ENCODE measurements around the gene ZNF683. TPM values are rescaled to one million over a fixed set of nuclear protein-coding genes. Genes with fewer than 3 reads are reported as not detected.

ZNF683 gene
- total and polyA plus RNA-seq, 2 of the 4 experiments (the other 2 are of a cell fraction) = not detected

- CTCF ChIA-PET = no interaction called here
Measured at GRCh38 chr1:26401891-26402290, 29.3 kb upstream of the ZNF683 start.

More at GRCh38 chr1:26401891-26402290, 29.3 kb upstream of the ZNF683 start:
- Histone ChIP-seq H4K20me1 (ENCODE audit: insufficient read depth, low read length) (no peaks in the 10 kb centered on the region), H3K23ac (ENCODE audit: low read depth, low read length) (no peak overlapping the region), H3K4me3 (ENCODE audit: insufficient read depth, low read depth, low read length) (no peak overlapping the region), H3K9me3 (ENCODE audit: control insufficient read depth, insufficient read depth, low read length) (no peaks in the 10 kb centered on the region), H2AK5ac (ENCODE audit: low read depth, low read length) (no peak overlapping the region), H3K4me2 (ENCODE audit: low read depth, low read length) (no peak overlapping the region), H3K36me3 (ENCODE audit: control insufficient read depth, insufficient read depth, low read length) (no peaks in the 10 kb centered on the region), H4K8ac (ENCODE audit: low read depth in 2 of 2, low read length in 2 of 2) (no peak overlapping the region), H2BK20ac (ENCODE audit: low read depth, low read length) (no peak overlapping the region), H3K4ac (ENCODE audit: low read depth, low read length) (no peak overlapping the region), H3K27me3 (ENCODE audit: control insufficient read depth, insufficient read depth, low read length) (peaks cover 1% of the 10 kb centered on the region; the same call in 1 of the 2 replicates), H3K4me1 (ENCODE audit: control insufficient read depth, insufficient read depth, low read length) (no peaks in the 10 kb centered on the region; the same call in 1 of the 2 replicates), H3K79me1 (ENCODE audit: low read depth in 1 of 2, low read length in 2 of 2) (no peaks in the 10 kb centered on the region), H4K5ac (ENCODE audit: low read depth, low read length) (no peak overlapping the region), H3K14ac (replicated peaks; ENCODE audit: low read depth, low read length) (no peak overlapping the region), H2BK15ac (ENCODE audit: low read depth, low read length) (no peak overlapping the region), H3K56ac (ENCODE audit: extremely low read depth, insufficient read depth, low read length) (no peak overlapping the region), H2BK5ac (ENCODE audit: low read depth, low read length, poor library complexity, severe bottlenecking) (no peak overlapping the region), H2AK9ac (replicated peaks; ENCODE audit: low read depth, low read length, poor library complexity) (no peak overlapping the region), H4K91ac (ENCODE audit: insufficient read depth, low read depth, low read length) (no peak overlapping the region), H3K27ac (ENCODE audit: insufficient read depth, low read length) (no peak overlapping the region), H2BK120ac (ENCODE audit: low read depth, low read length) (no peak overlapping the region), H3K18ac (ENCODE audit: low read depth, low read length) (no peak overlapping the region), H2AFZ (replicated peaks; ENCODE audit: low read length, poor library complexity) (no peak overlapping the region), H3K9ac (ENCODE audit: low read depth, low read length) (no peak overlapping the region), H3K9me1 (ENCODE audit: insufficient read depth, low read length) (no peaks in the 10 kb centered on the region)
- dilution Hi-C loops (cut with HindIII; ENCODE audit: low sequenced_read_pairs, unreplicated experiment) = no loop called here
- in situ Hi-C loops (cut with MboI; ENCODE audit: low sequenced_read_pairs) = no loop called here
- intact Hi-C loops (cut with micrococcal nuclease) = no loop called here
- no peak for ATAC-seq (ENCODE audit: low read depth)
- POLR2A ChIA-PET (ENCODE audit: unreplicated experiment) = no interaction called here
- TF ChIP-seq CTCF (conservative IDR thresholded peaks at IDR 0.05; ENCODE audit: low read depth, low read length) (no peak), CHD1 (IDR thresholded peaks at IDR 0.05; ENCODE audit: low read depth, low read length) (no peak), BHLHE40 (IDR thresholded peaks at IDR 0.05; ENCODE audit: low read depth, low read length) (no peak), USF2 (IDR thresholded peaks at IDR 0.05; ENCODE audit: low read depth, low read length) (no peak), MAZ (IDR thresholded peaks at IDR 0.05; ENCODE audit: borderline replicate concordance, low read depth, low read length) (no peak), MXI1 (IDR thresholded peaks at IDR 0.05; ENCODE audit: borderline replicate concordance, low read depth, low read length) (no peak), ELK1 (IDR thresholded peaks at IDR 0.05; ENCODE audit: borderline replicate concordance, low read depth, low read length) (no peak)
- WGBS, 2 experiments (ENCODE audit: extremely low coverage in 2 of 2, insufficient read length in 1 of 2) = 82% methylated on average over 3 of the region's 3 CpGs; no CpG with 5 or more reads in 1 of the 2 experiments
- DNase-seq = no peak
- BruUV-seq (replicated peaks) = no TSS peak
